Muscle of back (tissue), 11 donors: ENCODE results near the gene TMEM38A. TPM values are rescaled to one million over a fixed set of nuclear protein-coding genes. Genes with fewer than 3 reads are reported as not detected.
"Not testable (repeated sequence)": the region's sequence is repeated elsewhere in the genome, so short reads cannot be mapped to it uniquely, and the experiment has no call there.

ENCODE experiments used
- DNase-seq, 3 donors: peaks; one replicate each; pipeline versions ENCODE4 v3.0.0 to v3.0.0-alpha.2; 2013
- polyA plus RNA-seq, 10 donors: library from polyadenylated mRNA; unstranded; fragments of 120-200 nt; gene quantifications; one replicate each; pipeline ENCODE4 v1.2.1, GENCODE V29; 2013; ENCODE audit not compliant: insufficient read length in 10 of 10

The TMEM38A gene
- polyA plus RNA-seq, 10 donors = 66.0 to 164 (median 113) TPM

DNA sequence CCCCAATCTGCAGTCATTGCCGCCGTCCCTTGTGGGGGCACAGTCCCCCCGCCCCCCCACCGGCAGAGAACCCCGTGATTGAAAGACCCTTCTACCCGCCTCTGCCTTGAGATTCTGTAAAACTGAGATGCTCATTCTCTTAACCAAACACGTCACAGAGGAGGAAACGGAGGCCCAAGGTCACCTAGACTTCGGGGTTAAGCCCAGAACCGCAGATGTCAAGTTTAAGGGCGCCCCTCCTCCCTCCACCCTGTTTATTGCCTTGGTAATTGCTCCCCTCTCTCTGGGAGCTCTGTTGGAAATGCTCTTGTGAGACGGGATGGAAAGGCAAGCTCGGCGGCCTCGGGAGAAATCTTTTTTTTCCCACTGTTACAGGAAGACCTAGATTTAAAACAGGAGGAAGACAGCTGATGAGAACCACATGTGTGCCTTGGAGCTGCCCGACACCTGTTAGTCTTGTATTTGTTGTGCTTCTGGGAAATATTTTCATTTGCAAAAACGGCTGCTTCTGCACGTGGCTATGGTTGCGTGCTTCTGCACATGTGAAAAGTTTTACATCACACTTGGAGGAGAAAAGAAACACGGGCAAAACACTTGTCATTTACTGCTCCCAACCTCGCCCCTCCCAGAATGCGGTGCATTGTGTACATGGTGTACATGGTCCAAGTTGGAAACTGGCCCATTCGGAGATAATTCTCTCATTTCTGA is 31.8 kb upstream of the TMEM38A start:
- DNase-seq = peak; percentile 78 to 93 (median 81)

GRCh38 chr19:16631465-16631864 is 29.5 kb upstream of the TMEM38A start:
- no peak for DNase-seq

GRCh38 chr19:16637535-16637934 is 23.4 kb upstream of the TMEM38A start:
- no peak for DNase-seq

DNA sequence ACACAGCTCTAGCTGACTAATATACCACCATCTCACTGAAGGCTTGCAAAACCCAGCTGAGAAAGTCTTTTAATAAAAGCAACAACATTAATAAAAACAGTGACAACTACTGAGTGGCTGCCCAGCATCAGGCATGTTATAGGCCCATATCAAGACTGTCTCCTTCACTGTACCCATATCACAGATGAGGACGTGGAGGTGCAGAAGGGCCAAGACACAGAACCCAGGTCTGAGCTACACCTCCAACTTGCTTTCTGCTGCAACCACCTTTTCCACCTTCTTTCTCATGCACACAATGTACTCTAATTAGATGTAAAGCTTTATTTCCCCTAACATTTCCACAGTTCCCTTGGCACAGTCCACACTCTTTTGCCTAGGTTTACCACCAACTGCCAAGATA is 22.3 kb upstream of the TMEM38A start:
- DNase-seq = no peak

DNA sequence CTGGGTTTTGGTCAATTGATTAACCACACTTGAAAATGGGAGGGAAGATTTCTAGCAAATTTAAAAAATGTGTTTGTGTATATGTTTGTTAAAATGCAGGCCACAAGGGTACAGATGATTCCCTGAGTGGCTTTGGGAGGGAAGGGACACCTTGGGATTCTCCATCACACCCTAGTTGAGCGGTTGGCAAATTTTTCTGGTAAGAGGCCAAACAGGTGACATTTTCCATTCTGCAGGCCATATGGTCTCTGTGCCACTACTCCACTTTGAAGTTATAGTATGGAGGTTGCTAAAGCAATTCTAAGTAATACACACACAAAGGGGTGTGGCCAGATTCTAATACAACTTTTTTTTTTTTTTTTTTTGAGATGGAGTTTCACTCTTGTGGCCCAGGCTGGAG is 20.0 kb upstream of the TMEM38A start:
- no peak for DNase-seq

DNA sequence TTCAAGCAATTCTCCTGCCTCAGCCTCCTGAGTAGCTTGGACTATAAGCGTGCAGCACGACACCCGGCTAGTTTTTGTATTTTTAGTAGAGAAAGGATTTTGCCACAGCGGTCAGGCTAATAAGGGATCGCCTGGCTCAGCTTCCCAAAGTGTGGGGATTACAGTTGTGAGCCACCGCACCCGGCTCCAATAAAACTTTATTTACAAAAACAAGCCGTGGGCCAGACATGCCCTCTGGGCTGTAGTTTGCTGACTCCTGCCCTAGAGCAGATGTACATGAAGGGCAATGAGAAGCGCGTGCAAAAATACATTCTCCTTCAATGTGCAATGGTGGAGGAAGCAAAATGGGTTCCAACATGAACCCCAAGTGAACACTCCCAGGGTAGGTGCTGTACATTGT is 19.2 kb upstream of the TMEM38A start:
- no peak for DNase-seq

GRCh38 chr19:16645140-16645539 is 15.8 kb upstream of the TMEM38A start:
- DNase-seq = no peak

DNA sequence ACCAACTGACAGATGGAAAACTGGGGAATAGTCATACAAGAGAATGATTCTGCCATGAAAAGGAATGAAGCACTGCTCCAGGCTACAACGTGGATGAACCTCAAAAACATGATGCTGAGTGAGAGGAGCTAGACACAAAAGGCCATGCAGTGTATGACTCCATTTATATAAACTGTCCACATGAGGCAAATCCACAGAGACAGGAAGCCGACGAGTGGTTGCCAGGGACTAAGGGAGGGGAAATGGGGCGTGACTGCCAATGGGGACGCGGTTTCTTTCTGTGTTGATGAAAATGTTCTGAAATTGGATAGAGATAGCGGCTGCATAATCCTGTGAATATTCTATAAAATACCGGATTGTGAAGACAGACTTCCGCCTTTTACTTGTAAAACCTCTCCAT is 11.2 kb upstream of the TMEM38A start:
- peak in 2 of 3 donors; percentile 24 to 26 for DNase-seq

DNA sequence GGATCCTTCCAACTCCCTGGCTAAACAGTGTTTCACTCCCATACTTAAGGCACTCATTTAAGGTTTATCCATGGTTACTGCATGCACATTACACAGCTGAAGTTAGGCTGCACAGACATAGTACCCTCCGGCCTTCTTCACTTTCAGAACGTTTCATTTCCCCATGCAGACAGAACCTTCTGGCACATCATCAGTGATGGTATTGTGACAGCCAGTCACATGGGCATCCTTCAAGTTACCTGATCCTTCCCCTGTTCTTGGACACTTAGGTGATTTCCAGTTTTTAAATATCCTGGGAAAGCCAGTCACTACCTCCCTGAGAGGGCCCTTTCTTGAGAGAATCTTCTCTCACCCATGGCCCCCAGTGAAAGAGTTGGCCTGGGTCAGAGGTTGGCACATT is 10.1 kb upstream of the TMEM38A start:
- no peak for DNase-seq

DNA sequence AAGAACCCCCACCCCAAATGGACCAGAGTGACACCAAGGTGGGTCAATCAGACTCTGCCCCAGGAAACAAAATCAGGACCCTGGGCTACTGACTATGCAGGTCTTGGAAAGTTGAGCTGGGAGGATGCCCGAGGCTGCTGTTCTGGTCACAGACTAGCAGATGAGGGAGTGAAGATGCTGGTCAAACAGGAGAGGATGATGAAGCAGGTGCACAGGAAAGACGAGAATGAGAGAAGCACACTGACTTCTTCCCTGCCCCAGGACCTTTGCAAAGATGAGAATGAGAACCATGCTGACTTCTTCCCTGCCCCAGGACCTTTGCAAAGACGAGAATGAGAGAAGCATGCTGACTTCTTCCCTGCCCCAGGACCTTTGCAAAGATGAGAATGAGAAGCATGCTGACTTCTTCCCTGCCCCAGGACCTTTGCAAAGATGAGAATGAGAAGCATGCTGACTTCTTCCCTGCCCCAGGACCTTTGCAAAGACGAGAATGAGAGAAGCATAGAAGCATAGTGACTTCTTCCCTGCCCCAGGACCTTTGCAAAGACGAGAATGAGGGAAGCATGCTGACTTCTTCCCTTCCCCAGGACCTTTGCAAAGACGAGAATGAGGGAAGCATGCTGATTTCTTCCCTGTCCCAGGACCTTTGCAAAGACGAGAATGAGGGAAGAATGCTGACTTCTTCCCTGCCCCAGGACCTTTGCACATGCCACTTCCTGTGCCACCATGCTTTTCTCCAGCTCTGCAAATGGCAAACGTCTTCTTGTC is 9.3 kb upstream of the TMEM38A start:
- DNase-seq = not testable (repeated sequence)

GRCh38 chr19:16652854-16653253 is 8.1 kb upstream of the TMEM38A start:
- peak in 1 of 3 donors; percentile 41 for DNase-seq

DNA sequence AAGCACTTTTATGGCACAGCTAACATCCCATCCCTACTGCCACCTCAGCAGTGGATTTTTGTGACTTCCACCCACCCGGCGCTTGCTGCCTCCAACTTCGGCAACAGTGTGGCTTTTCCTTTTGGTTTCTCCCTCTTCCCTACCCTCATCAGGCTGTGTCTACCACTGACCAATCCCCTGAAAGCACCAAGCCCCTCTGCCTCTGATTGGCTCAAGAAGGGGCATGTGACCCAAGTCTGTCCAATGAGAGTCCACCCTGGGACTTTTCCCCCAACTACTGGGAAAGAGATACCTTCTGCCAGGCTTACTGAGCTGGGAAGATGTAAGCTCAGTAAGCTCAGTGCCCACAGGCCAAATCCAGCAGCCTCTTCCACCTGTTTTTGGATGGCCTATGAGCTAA is 6.8 kb upstream of the TMEM38A start:
- DNase-seq = no peak

DNA sequence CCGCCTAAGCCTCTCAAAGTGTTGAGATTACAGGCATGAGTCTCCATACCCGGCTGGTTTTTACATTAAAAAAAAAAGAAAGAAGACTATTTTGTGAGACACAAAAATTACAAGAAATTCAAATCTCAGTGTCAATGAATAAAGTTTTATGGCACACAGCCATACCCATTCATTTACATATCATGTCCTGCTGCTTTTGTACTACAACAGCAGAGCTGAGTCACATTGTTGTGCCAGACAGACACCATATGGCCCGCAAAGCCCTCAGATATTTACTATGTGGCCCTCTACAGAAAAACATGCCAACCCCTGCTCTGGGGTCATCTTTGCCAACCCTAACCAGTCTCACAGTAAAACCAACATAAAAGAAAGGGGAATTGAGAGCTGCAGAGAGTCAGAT is 6.3 kb upstream of the TMEM38A start:
- DNase-seq = no peak

- DNase-seq = no peak
Measured at GRCh38 chr19:16655727-16656126, 5.2 kb upstream of the TMEM38A start.

GRCh38 chr19:16657384-16657783 is 3.6 kb upstream of the TMEM38A start:
- DNase-seq = no peak

DNA sequence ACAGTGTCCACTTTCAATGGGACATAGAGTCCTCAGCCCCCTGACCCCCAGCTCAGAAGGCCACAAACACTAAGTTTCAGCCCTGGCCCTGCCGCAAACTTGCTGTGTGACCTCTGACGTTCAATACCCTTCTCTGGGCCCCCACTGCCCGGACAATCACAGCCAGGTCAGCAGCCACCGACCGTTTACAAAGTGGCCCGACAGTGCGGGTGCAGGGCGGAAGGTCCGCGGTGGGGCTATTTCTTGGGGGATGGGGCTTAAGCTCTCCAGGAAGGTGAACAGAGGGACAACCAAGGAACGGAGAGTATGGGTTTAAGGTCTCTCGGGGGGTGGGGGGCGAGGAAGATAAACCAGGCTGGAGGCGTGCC is 1.5 kb upstream of the TMEM38A start:
- no peak for DNase-seq

DNA sequence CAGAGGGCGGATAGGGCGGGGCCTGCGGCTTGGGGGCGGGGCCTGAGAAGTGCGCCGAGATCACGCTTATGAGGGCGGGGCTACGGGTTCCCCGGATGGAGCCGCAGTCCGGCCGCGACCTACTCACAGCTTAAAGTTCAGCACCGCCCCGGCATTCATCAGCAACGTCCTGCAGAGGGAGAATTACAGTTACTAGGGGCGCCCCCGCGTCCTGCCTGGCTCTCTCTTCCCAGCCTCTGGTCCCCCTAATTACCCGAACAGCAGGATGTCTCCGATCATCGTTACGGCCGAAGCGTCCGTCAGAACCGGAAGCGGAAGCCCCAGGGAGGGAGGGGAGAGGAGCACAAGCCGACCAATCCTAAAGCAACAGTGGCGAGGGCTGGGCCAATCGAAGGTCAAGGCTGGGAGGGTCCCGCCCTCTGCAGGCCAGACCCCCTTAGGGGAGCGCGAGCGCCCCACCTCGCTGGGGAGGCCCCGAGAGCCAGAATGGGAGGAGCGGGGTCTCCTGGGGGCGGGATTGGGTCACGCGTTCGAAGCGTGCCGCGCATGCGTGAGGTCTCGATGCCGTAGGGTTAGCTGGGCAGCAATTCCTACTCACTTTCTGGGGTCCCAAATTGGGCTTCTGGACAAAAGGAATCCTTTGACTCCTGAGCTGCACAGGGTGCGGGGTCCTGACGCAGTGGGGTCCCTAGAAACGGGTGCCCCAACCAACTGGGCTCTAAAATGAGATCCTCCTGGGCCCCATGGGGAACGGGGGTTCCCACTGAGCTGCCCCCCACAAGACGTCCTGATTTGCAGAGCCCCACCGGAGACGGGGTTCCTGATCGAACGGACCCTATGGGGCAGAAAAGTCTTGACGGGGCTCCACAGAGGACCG is 869 bp upstream of the TMEM38A start, which contains the start of gene SMIM7:
Gene SMIM7, minus strand, starts transcription at position 313 of the 877 bp plus-strand sequence. Its CDS starts 34 bp downstream, at position 279.
- DNase-seq = peak; percentile 99 to 100 (median 99)

DNA sequence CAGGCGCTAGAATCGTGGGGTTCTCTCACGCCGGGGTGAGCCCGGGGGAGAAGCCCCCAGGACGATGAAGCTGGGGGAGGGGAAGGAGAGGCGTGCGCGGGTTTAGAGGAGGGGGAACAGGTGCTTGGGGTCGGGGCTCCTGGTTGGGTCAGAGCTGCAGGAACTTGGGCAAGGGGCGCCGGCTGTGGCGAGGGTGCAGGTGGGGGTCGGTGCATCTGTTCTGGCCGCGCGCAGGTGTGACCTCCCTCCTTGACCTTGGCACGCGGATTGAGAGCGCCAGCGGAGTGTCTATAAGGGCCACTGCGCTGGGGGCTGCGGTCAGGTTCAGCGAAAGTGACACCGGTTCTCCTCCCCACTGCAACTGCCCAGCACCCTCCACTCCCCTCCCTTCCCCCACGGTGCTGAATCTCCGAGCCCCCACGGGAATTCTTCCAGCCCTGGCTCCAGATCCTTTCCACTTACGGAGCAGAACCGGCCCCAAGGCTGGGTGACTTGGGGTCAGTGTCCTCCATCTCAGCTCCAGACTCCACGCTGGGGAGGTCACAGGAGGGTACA is 618 bp downstream of the TMEM38A start:
- DNase-seq = peak; percentile 33 to 40 (median 34)

DNA sequence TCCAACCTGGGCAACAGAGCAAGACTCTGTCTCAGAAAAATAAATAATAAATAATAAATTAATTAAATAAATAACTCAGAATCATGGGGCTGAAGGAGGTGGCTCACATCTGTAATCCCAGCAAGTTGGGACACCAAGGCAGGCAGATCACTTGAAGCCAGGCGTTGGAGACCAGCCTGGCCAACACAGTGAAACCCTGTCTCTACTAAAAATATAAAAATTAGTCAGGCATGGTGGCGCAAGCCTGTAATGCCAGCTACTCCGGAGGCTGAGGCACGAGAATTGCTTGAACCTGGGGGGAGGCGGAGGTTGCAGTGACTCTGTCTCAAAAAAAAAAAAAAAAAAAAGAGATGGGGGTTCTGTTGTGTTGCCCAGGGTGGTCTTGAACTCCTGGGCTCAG is 7.2 kb downstream of the TMEM38A start:
- DNase-seq = no peak

- DNase-seq = not testable (repeated sequence)
Measured at GRCh38 chr19:16668702-16669101, 7.8 kb downstream of the TMEM38A start.

- no peak for DNase-seq
Measured at GRCh38 chr19:16670291-16670690, 9.4 kb downstream of the TMEM38A start.
